ENCODE measurements around the gene ABHD5.

The ABHD5 gene

GRCh38 chr3:43769097-43769884 lies 78.6 kb downstream of the ABHD5 start:
- peak overlapping the region; percentile 25 to 43 for H3K4me3 ChIP-seq (replicated peaks in 1 of 2; ENCODE audit: low read depth in 2 of 2, low read length in 2 of 2)
- DNase-seq (ENCODE audit: low read depth in 2 of 2) = peak; percentile 97 to 98
- TF ChIP-seq CTCF (IDR thresholded peaks at IDR 0.05; ENCODE audit: low read depth, low read length) = peak; percentile 93

GRCh38 chr3:43769885-43770425 lies 79.2 kb downstream of the ABHD5 start:
- TF ChIP-seq CTCF (IDR thresholded peaks at IDR 0.05; ENCODE audit: low read depth, low read length) = no peak
- DNase-seq (ENCODE audit: low read depth in 2 of 2) = no peak
- peak overlapping the region; percentile 25 to 43 for H3K4me3 ChIP-seq (replicated peaks in 1 of 2; ENCODE audit: low read depth in 2 of 2, low read length in 2 of 2)

GRCh38 chr3:43770426-43771103 lies 79.8 kb downstream of the ABHD5 start:
- no peak overlapping the region for H3K4me3 ChIP-seq (replicated peaks in 1 of 2; ENCODE audit: low read depth in 2 of 2, low read length in 2 of 2)
- DNase-seq (ENCODE audit: low read depth in 2 of 2) = peak; percentile 40 to 54
- TF ChIP-seq CTCF (IDR thresholded peaks at IDR 0.05; ENCODE audit: low read depth, low read length) = no peak

- H3K4me3 ChIP-seq (replicated peaks in 1 of 2; ENCODE audit: low read depth in 2 of 2, low read length in 2 of 2) = no peak overlapping the region
- no peak for TF ChIP-seq CTCF (IDR thresholded peaks at IDR 0.05; ENCODE audit: low read depth, low read length)
- DNase-seq (ENCODE audit: low read depth in 2 of 2) = no peak
Observed at GRCh38 chr3:43771610-43772009, 80.9 kb downstream of the ABHD5 start.

- no peak for TF ChIP-seq CTCF (IDR thresholded peaks at IDR 0.05; ENCODE audit: low read depth, low read length)
- H3K4me3 ChIP-seq (replicated peaks in 1 of 2; ENCODE audit: low read depth in 2 of 2, low read length in 2 of 2) = no peak overlapping the region
- peak in 1 of 2 donors; percentile 50 for DNase-seq (ENCODE audit: low read depth in 2 of 2)
Observed at GRCh38 chr3:43773273-43774094, 82.7 kb downstream of the ABHD5 start.

- no peak overlapping the region for H3K4me3 ChIP-seq (replicated peaks in 1 of 2; ENCODE audit: low read depth in 2 of 2, low read length in 2 of 2)
- DNase-seq (ENCODE audit: low read depth in 2 of 2) = no peak
- no peak for TF ChIP-seq CTCF (IDR thresholded peaks at IDR 0.05; ENCODE audit: low read depth, low read length)
Observed at GRCh38 chr3:43774799-43775198, 84.1 kb downstream of the ABHD5 start.
